ENCODE data around the gene EZR.

- no peak for TF ChIP-seq CTCF (IDR thresholded peaks at IDR 0.05)
- TF ChIP-seq ZFX (IDR thresholded peaks at IDR 0.05; ENCODE audit: borderline replicate concordance), result no peak
These were observed 24.8 kb upstream of the EZR start for GRCh38 chr6:158843751-158844683.

All from 22Rv1 (cell line).